ENCODE results near the gene MUC5B. TPM values are rescaled to one million over a fixed set of nuclear protein-coding genes. Genes with fewer than 3 reads are reported as not detected.

Gene MUC5B
- total RNA-seq, 1 donor from 2014 or later: not detected

GRCh38 chr11:1256257-1257045 lies 33.6 kb downstream of the MUC5B start:
- TF ChIP-seq, protein P1, sequence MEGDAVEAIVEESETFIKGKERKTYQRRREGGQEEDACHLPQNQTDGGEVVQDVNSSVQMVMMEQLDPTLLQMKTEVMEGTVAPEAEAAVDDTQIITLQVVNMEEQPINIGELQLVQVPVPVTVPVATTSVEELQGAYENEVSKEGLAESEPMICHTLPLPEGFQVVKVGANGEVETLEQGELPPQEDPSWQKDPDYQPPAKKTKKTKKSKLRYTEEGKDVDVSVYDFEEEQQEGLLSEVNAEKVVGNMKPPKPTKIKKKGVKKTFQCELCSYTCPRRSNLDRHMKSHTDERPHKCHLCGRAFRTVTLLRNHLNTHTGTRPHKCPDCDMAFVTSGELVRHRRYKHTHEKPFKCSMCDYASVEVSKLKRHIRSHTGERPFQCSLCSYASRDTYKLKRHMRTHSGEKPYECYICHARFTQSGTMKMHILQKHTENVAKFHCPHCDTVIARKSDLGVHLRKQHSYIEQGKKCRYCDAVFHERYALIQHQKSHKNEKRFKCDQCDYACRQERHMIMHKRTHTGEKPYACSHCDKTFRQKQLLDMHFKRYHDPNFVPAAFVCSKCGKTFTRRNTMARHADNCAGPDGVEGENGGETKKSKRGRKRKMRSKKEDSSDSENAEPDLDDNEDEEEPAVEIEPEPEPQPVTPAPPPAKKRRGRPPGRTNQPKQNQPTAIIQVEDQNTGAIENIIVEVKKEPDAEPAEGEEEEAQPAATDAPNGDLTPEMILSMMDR (conservative IDR thresholded peaks at IDR 0.05; ENCODE audit: low read depth, low read length): no peak
- no peak overlapping the region for H3K4me3 ChIP-seq (ENCODE audit: low read depth, low read length)
- no peak for DNase-seq (ENCODE audit: low read depth)

DNA sequence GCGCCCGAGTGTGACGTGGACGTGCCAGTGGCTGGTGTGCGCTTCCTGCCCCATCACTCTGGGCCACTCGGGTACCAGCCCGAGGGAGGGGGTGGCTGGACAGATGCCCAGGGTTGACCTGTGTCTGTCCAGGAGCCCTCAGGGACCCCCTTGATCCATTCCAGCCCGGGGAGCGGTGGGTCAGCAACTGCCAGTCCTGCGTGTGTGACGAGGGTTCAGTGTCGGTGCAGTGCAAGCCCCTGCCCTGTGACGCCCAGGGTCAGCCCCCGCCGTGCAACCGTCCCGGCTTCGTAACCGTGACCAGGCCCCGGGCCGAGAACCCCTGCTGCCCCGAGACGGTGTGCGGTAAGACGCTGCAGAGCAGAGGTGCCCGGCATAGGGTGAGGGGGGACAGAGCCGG lies 34.5 kb downstream of the MUC5B start:
- TF ChIP-seq, protein P1 (conservative IDR thresholded peaks at IDR 0.05; ENCODE audit: low read depth, low read length): no peak
- no peak for DNase-seq (ENCODE audit: low read depth)
- no peak overlapping the region for H3K4me3 ChIP-seq (ENCODE audit: low read depth, low read length)

DNA sequence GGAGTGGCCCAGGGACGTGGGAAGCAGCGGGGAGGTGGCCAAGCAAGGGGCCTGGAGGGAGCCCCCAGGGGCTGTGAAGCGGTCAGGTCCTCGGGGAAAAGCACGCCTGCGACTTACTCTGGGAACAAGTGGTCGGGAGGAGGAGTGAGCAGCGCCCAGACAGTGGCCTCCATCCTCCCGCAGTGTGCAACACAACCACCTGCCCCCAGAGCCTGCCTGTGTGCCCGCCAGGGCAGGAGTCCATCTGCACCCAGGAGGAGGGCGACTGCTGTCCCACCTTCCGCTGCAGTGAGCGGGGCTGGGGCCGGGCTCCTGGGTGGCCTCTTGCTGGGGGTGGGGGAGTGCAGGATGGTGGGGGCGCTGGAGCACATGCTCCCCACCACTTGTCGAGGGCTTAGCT lies 35.0 kb downstream of the MUC5B start:
- TF ChIP-seq, protein P1 (conservative IDR thresholded peaks at IDR 0.05; ENCODE audit: low read depth, low read length): no peak
- DNase-seq (ENCODE audit: low read depth): no peak
- H3K4me3 ChIP-seq (ENCODE audit: low read depth, low read length): no peak overlapping the region

- TF ChIP-seq, protein P1 (conservative IDR thresholded peaks at IDR 0.05; ENCODE audit: low read depth, low read length): no peak
- DNase-seq (ENCODE audit: low read depth): no peak
- H3K4me3 ChIP-seq (ENCODE audit: low read depth, low read length): no peak overlapping the region
Measured at GRCh38 chr11:1258401-1259075, 35.7 kb downstream of the MUC5B start.

GRCh38 chr11:1259076-1259461 lies 36.2 kb downstream of the MUC5B start:
- TF ChIP-seq, protein P1 (conservative IDR thresholded peaks at IDR 0.05; ENCODE audit: low read depth, low read length): no peak
- no peak overlapping the region for H3K4me3 ChIP-seq (ENCODE audit: low read depth, low read length)
- no peak for DNase-seq (ENCODE audit: low read depth)

DNA sequence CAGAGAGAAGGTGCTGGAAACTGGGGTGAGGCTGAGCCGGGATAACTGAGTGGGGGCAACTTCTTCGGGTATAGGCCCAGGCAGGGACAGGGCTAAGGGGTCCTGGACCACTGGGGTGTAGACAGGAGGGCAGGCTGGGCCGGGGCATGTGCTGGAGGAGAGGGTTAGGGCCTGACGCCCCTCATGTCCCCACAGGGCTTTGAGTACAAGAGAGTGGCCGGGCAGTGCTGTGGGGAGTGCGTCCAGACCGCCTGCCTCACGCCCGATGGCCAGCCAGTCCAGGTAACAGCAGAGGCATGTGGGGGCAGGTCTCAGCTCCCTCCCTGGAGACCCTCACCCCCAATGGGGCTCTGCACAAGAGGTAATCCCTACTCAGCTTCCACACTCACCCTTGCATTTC lies 36.7 kb downstream of the MUC5B start:
- TF ChIP-seq, protein P1 (conservative IDR thresholded peaks at IDR 0.05; ENCODE audit: low read depth, low read length): no peak
- H3K4me3 ChIP-seq (ENCODE audit: low read depth, low read length): no peak overlapping the region
- DNase-seq (ENCODE audit: low read depth): no peak
